Erythroblast (primary cell): ENCODE results near the gene MBTPS1.

ENCODE experiments used
- GATA1 ChIP-seq: IDR thresholded peaks from 2 replicates; pipeline ENCODE4 v1.6.1; 2011; ENCODE audit warnings: low read depth, mild to moderate bottlenecking, control low read depth, low read length, moderate library complexity
- POLR2A ChIP-seq: IDR thresholded peaks from 2 replicates; pipeline ENCODE4 v1.6.1; 2011; ENCODE audit warnings: mild to moderate bottlenecking, low read length

- TF ChIP-seq POLR2A (no peak), GATA1 (no peak)
Observed at GRCh38 chr16:84047206-84047605, 69.5 kb downstream of the MBTPS1 start.
